Upper lobe of left lung (tissue), 6 donors: ENCODE data around the gene TNFSF10. TPM values are rescaled to one million over a fixed set of nuclear protein-coding genes. Genes with fewer than 3 reads are reported as not detected.
"Not testable (repeated sequence)": the region's sequence is repeated elsewhere in the genome, so short reads cannot be mapped to it uniquely, and the experiment has no call there.

ENCODE experiments used
- ATAC-seq, 2 donors: fragments of 200-7000 bp; cut with Tn5 transposase; one replicate each; pipeline ENCODE4 v1.9.1; 2022; ENCODE audit warnings: mild to moderate bottlenecking in 2 of 2, moderate library complexity in 2 of 2; ENCODE audit not compliant: low FRiP score in 2 of 2
- DNase-seq, 2 donors: peaks; one replicate each; pipeline ENCODE4 v3.0.0-alpha.2; 2019 to 2020
- H3K27ac ChIP-seq, 4 donors: fragments of 200-600 bp; sonication (generic); one replicate each; pipeline ENCODE4 v1.5.1; 2016 to 2019
- H3K27me3 ChIP-seq, 4 donors: fragments of 200-600 bp; sonication (generic); one replicate each; pipeline ENCODE4 v1.5.1; 2017 to 2019
- H3K36me3 ChIP-seq, 4 donors: fragments of 200-600 bp; sonication (generic); one replicate each; pipeline ENCODE4 v1.5.1; 2016 to 2019
- H3K4me1 ChIP-seq, 4 donors: fragments of 200-600 bp; sonication (generic); one replicate each; pipeline ENCODE4 v1.5.1; 2018 to 2019
- H3K4me3 ChIP-seq, 4 donors: fragments of 200-600 bp; sonication (generic); one replicate each; pipeline ENCODE4 v1.5.1; 2017 to 2019; ENCODE audit warnings: mild to moderate bottlenecking in 2 of 4, moderate library complexity in 1 of 4
- H3K9me3 ChIP-seq, 4 donors: fragments of 200-600 bp; sonication (generic); one replicate each; pipeline ENCODE4 v1.5.1; 2018 to 2019
- CTCF ChIP-seq, 6 experiments: fragments of 450-650 bp in 4 of 6; fragments of 200-600 bp in 2 of 6; sonication (generic) in 2 of 6; IDR thresholded peaks; one replicate each; pipeline ENCODE4 v1.5.1; 2016 to 2019; ENCODE audit warnings: antibody characterized with exemption in 6 of 6
- EP300 ChIP-seq, 4 donors: sonication (generic); formaldehyde crosslinking; IDR thresholded peaks; one replicate each; pipeline ENCODE4 v1.5.1; 2017; ENCODE audit warnings: antibody characterized with exemption in 4 of 4, control low read depth in 2 of 4
- POLR2A ChIP-seq, 4 donors: fragments of 450-650 bp; IDR thresholded peaks; one replicate each; pipeline ENCODE4 v1.5.1; 2016 to 2017; ENCODE audit warnings: antibody characterized with exemption in 4 of 4, mild to moderate bottlenecking in 2 of 4
- POLR2AphosphoS5 ChIP-seq, 2 donors: sonication (generic); formaldehyde crosslinking; IDR thresholded peaks; one replicate each; pipeline ENCODE4 v1.5.1; 2017; ENCODE audit warnings: antibody characterized with exemption in 2 of 2
- WGBS, 2 donors: methylation state at CpG; one replicate each; pipeline ENCODE4 v1.1.5; 2017 to 2018; 5-methylcytosine and 5-hydroxymethylcytosine counted together
- total RNA-seq, 6 donors: library from RNA; depleted of rRNA in 4 of 6; stranded (reverse); fragments of >200 nt in 4 of 6; gene quantifications; one replicate each; pipeline versions ENCODE4 v1.1.0 to v1.2.1, GENCODE V29; 2016 to 2021
- donor health status: DM: no; HTN: no; CAD: no; lungs with moderate emphysema.
- donor health status: DM: no; HTN: yes; CAD: no; lungs with severe emphysema.

Gene TNFSF10
- total RNA-seq = 10 to 100 TPM; 41.0 to 95.2 (median 76.8) TPM

- Histone ChIP-seq H3K27me3 (no peaks in the 10 kb centered on the region), H3K9me3 (no peaks in the 10 kb centered on the region), H3K27ac (peak within 1 kb of the TSS; percentile 85 to 95 (median 86)), H3K4me1 (peaks cover 19 to 34% (median 25%) of the 10 kb centered on the region in 4 donors), H3K36me3 (no peaks in the 10 kb centered on the region), H3K4me3 (peak within 1 kb of the TSS; percentile 20 to 69 (median 52))
- peak; percentile 89 to 91 for TF ChIP-seq POLR2AphosphoS5 (IDR thresholded peaks at IDR 0.05)
- TF ChIP-seq CTCF (IDR thresholded peaks at IDR 0.05) = no peak
- TF ChIP-seq EP300 (IDR thresholded peaks at IDR 0.05) = no peak
- peak in 3 of 4 donors; percentile 51 to 90 (median 71) for TF ChIP-seq POLR2A (IDR thresholded peaks at IDR 0.05)
- 7 to 18% methylated on average over 9 of the region's 9 CpGs for WGBS, 2 donors
- ATAC-seq (peak; percentile 93 to 95), DNase-seq (peak in 1 of 2 donors; percentile 89)
These were observed at the start of gene TNFSF10 for GRCh38 chr3:172522871-172523818. TSS of gene TNFSF10 (minus strand) at chr3:172523430. CDS start at chr3:172523384, 46 bp downstream.

- Histone ChIP-seq H3K27ac (no peak overlapping the region), H3K36me3 (no peaks in the 10 kb centered on the region), H3K4me3 (no peak overlapping the region), H3K9me3 (no peaks in the 10 kb centered on the region), H3K27me3 (no peaks in the 10 kb centered on the region), H3K4me1 (peaks cover 0 to 10% (median 1%) of the 10 kb centered on the region in 4 donors)
- ATAC-seq = no peak
- 92 to 93% methylated on average over 4 of the region's 4 CpGs for WGBS, 2 donors
- DNase-seq = no peak
- TF ChIP-seq EP300 (IDR thresholded peaks at IDR 0.05) (no peak), CTCF (IDR thresholded peaks at IDR 0.05) (no peak), POLR2AphosphoS5 (IDR thresholded peaks at IDR 0.05) (no peak), POLR2A (IDR thresholded peaks at IDR 0.05) (no peak)
These were observed 46.1 kb upstream of the TNFSF10 start for GRCh38 chr3:172569128-172570008.

GRCh38 chr3:172568701-172569100 is 45.5 kb upstream of the TNFSF10 start:
- no peaks in the 10 kb centered on the region for H3K9me3 ChIP-seq
- WGBS, 2 donors = 42 to 47% methylated on average over 2 of the region's 2 CpGs
- TF ChIP-seq EP300 (IDR thresholded peaks at IDR 0.05) (no peak), CTCF (IDR thresholded peaks at IDR 0.05) (no peak), POLR2A (IDR thresholded peaks at IDR 0.05) (no peak), POLR2AphosphoS5 (IDR thresholded peaks at IDR 0.05) (no peak)
- H3K27ac ChIP-seq = no peak overlapping the region
- H3K4me3 ChIP-seq = no peak overlapping the region
- ATAC-seq = peak in 1 of 2 donors; percentile 53
- H3K36me3 ChIP-seq = no peaks in the 10 kb centered on the region
- DNase-seq = no peak
- H3K4me1 ChIP-seq = peaks cover 7 to 17% (median 8%) of the 10 kb centered on the region in 4 donors
- H3K27me3 ChIP-seq = no peaks in the 10 kb centered on the region

- H3K4me3 ChIP-seq, H3K9me3 ChIP-seq, DNase-seq, H3K27me3 ChIP-seq, H3K27ac ChIP-seq, H3K36me3 ChIP-seq, ATAC-seq: not testable (repeated sequence)
- H3K4me1 ChIP-seq = peaks cover 22 to 32% (median 27%) of the 10 kb centered on the region in 4 donors
- 95 to 100% methylated on average over 2 of the region's 2 CpGs for WGBS, 2 donors
These were observed 43.6 kb upstream of the TNFSF10 start for GRCh38 chr3:172566785-172567184.

GRCh38 chr3:172564499-172564898 is 41.3 kb upstream of the TNFSF10 start:
- H3K27ac ChIP-seq = peak overlapping the region in 3 of 4 donors; percentile 78 to 88 (median 81)
- WGBS, 2 donors = 90 to 92% methylated on average over 5 of the region's 5 CpGs
- H3K4me1 ChIP-seq = peaks cover 32 to 41% (median 34%) of the 10 kb centered on the region in 4 donors

More at GRCh38 chr3:172564499-172564898, 41.3 kb upstream of the TNFSF10 start:
- ATAC-seq = no peak
- H3K36me3 ChIP-seq = no peaks in the 10 kb centered on the region
- TF ChIP-seq CTCF (IDR thresholded peaks at IDR 0.05) (no peak), POLR2A (IDR thresholded peaks at IDR 0.05) (no peak), EP300 (IDR thresholded peaks at IDR 0.05) (no peak)
- H3K4me3 ChIP-seq = no peak overlapping the region
- DNase-seq = no peak
- no peaks in the 10 kb centered on the region for H3K9me3 ChIP-seq
- H3K27me3 ChIP-seq = no peaks in the 10 kb centered on the region
